ENCODE data around the gene PAQR5. TPM values are rescaled to one million over a fixed set of nuclear protein-coding genes. Genes with fewer than 3 reads are reported as not detected.

Gene PAQR5
- total and polyA plus RNA-seq, 9 of the 15 experiments (the other 6 are each of a cell fraction or from before 2014, with no cell fraction given), result 0.04 to 0.08 TPM; not detected in 7

GRCh38 chr15:69450968-69451695, 152.4 kb downstream of the PAQR5 start (continued):
- TF ChIP-seq JUND (IDR thresholded peaks at IDR 0.05; ENCODE audit: borderline replicate concordance, low read depth, low read length) (no peak), JUND (tag; IDR thresholded peaks at IDR 0.05; ENCODE audit: borderline replicate concordance, low read depth, low read length) (no peak), POLR2A (conservative IDR thresholded peaks at IDR 0.05) (no peak), ADNP (tag; IDR thresholded peaks at IDR 0.05) (peak; percentile 36; the same call in 1 of the 2 replicates)

GRCh38 chr15:69451951-69452691, 153.4 kb downstream of the PAQR5 start:
- H3K27me3 ChIP-seq (ENCODE audit: control insufficient read depth in 2 of 2, insufficient read depth in 2 of 2, low read length in 2 of 2), result no peaks in the 10 kb centered on the region
- no peaks in the 10 kb centered on the region for H3K9me3 ChIP-seq (replicated peaks; ENCODE audit: control insufficient read depth, insufficient read depth, low read depth, low read length)
- H3K9me1 ChIP-seq (ENCODE audit: control insufficient read depth, insufficient read depth, low read length), result peaks cover 5% of the 10 kb centered on the region
- peaks cover 54% of the 10 kb centered on the region for H3K79me2 ChIP-seq (ENCODE audit: control insufficient read depth, insufficient read depth, low read length)
- H3K9ac ChIP-seq (ENCODE audit: insufficient read depth in 1 of 2, low read depth in 2 of 2, low read length in 2 of 2), result peak overlapping the region; percentile 94 to 99
- peak overlapping the region; percentile 90 for H3K27ac ChIP-seq (ENCODE audit: extremely low read depth, low read depth, low read length)
- intact Hi-C loops (cut with micrococcal nuclease) (loop anchor here (5.0 kb wide), 1 partner anchor 35 kb away; no protein-coding TSS in a partner anchor), in situ Hi-C loops (cut with MboI) (no loop called here)
- under 1% methylated on average over 31 of the region's 32 CpGs for WGBS (ENCODE audit: insufficient coverage, low coverage, missing lambda C conversion rate)
- H3K4me3 ChIP-seq, result peak overlapping the region; percentile 98
- DNase-seq (ENCODE audit: extremely low read depth in 1 of 4, low spot score in 3 of 4) (peak; percentile 44 to 78 (median 48)), ATAC-seq (peak; percentile 50), FAIRE-seq (no peak)
- peaks cover 58% of the 10 kb centered on the region for H3K36me3 ChIP-seq (ENCODE audit: control insufficient read depth, insufficient read depth, low read length)
- ChIA-PET POLR2A (interaction anchor here (0.6 to 5.9 kb wide), 26 partner anchors 10 to 1011 kb away, joined by 3 to 127 read pairs (median 4); partner anchors contain the start of genes GLCE, KIF23 and TLE3), CTCF (ENCODE audit: low intra/inter-chr PET ratio) (no interaction called here)
- peak overlapping the region; percentile 88 for H3K4me2 ChIP-seq (ENCODE audit: insufficient read depth, low read length)
- H3K4me1 ChIP-seq (replicated peaks in 1 of 2; ENCODE audit: control insufficient read depth in 2 of 2, insufficient read depth in 2 of 2, low read length in 2 of 2), result peaks cover 9 to 13% of the 10 kb centered on the region in 2 experiments; a peak in 4 of 5 replicates
- H4K20me1 ChIP-seq (replicated peaks; ENCODE audit: control insufficient read depth, insufficient read depth, low read length), result peaks cover 39% of the 10 kb centered on the region
- BruUV-seq (replicated peaks), result TSS peak; percentile 95
- peak overlapping the region; percentile 86 for H2AFZ ChIP-seq (ENCODE audit: low read depth, low read length)
- TF ChIP-seq HEY1 (CRISPR knock-in tag; IDR thresholded peaks at IDR 0.05; ENCODE audit: borderline replicate concordance) (0 out of 2 replicates have a peak, but pooled peaks have one; percentile 49), MYC (IDR thresholded peaks at IDR 0.05; ENCODE audit: low read depth, low read length) (peak; percentile 24; the same call in 1 of the 2 replicates), MYC (CRISPR knock-in tag; IDR thresholded peaks at IDR 0.05; ENCODE audit: borderline replicate concordance, low read depth) (0 out of 2 replicates have a peak, but pooled peaks have one; percentile 41), ZNF644 (tag; IDR thresholded peaks at IDR 0.05; ENCODE audit: low read depth) (0 out of 2 replicates have a peak, but pooled peaks have one; percentile 30), HIVEP1 (CRISPR knock-in tag; IDR thresholded peaks at IDR 0.05) (no peak), ZNF57 (CRISPR knock-in tag; IDR thresholded peaks at IDR 0.05) (no peak), ARID1B (IDR thresholded peaks at IDR 0.05) (peak; percentile 85), ATF7 (IDR thresholded peaks at IDR 0.05) (0 out of 2 replicates have a peak, but pooled peaks have one; percentile 13), ZNF707 (CRISPR knock-in tag; conservative IDR thresholded peaks at IDR 0.05) (no peak), THAP7 (CRISPR knock-in tag; IDR thresholded peaks at IDR 0.05) (no peak), STAT5A (IDR thresholded peaks at IDR 0.05; ENCODE audit: borderline replicate concordance, low read length) (peak; percentile 48; the same call in 1 of the 2 replicates), DACH1 (IDR thresholded peaks at IDR 0.05; ENCODE audit: partially characterized antibody) (no peak), TAL1 (IDR thresholded peaks at IDR 0.05) (peak; percentile 66), FOXK2 (conservative IDR thresholded peaks at IDR 0.05 in 1 of 2, IDR thresholded peaks at IDR 0.05 in 1 of 2; ENCODE audit: low read depth in 2 of 2) (no peak), THRAP3 (IDR thresholded peaks at IDR 0.05; ENCODE audit: borderline replicate concordance) (no peak), ZNF175 (CRISPR knock-in tag; IDR thresholded peaks at IDR 0.05; ENCODE audit: low read depth) (no peak; the same call in 1 of the 2 replicates), TARDBP (IDR thresholded peaks at IDR 0.05) (no peak), ZBTB8A (IDR thresholded peaks at IDR 0.05; ENCODE audit: partially characterized antibody) (no peak)
